HG02571 (cell line): Measurements from ENCODE around the gene SMCO1.
"Not testable (repeated sequence)": the region's sequence is repeated elsewhere in the genome, so short reads cannot be mapped to it uniquely, and the experiment has no call there.

Experiments
- ATAC-seq: cut with Tn5 transposase; IDR thresholded peaks from one replicate; pipeline ENCODE4 v1.9.1; 2021; ENCODE audit warnings: mild to moderate bottlenecking, moderate library complexity; ENCODE audit not compliant: unreplicated experiment

The SMCO1 gene

DNA sequence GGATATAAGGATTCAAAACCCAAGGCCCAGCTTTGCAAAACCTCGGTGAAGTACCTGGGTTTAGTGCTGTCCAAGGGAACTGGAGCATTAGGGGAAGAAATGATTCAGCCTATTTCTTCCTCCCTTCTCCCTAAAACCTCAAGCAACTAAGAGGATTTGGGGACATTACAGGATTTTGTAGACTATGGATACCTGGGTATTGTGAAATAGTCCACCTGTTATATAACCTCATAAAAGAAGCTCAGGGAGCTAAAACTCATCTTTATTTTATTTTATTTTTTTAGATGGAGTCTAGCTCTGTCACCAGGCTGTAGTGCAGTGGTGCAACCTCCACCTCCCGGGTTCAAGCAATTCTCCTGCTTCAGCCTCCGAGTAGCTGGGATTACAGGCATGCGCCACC lies 8.7 kb upstream of the SMCO1 start:
- ATAC-seq: no peak

DNA sequence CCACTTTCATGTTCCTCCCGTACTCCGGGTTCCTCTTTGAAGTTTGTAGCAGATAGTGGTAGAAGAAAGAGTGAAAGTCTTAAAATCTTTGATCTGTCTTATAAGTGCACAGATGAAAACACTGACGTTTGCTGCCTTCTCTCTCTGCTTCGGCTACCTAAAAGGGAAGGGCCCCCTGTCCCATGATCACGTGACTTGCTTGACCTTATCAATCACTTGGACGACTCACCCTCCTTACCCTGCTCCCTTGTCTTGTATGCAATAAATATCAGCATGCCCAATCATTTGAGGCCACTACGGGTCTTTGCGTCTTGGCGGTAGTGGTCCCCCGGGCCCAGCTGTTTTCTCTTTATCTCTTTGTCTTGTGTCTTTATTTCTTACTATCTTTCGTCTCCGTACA lies 6.1 kb upstream of the SMCO1 start:
- not testable (repeated sequence) for ATAC-seq

DNA sequence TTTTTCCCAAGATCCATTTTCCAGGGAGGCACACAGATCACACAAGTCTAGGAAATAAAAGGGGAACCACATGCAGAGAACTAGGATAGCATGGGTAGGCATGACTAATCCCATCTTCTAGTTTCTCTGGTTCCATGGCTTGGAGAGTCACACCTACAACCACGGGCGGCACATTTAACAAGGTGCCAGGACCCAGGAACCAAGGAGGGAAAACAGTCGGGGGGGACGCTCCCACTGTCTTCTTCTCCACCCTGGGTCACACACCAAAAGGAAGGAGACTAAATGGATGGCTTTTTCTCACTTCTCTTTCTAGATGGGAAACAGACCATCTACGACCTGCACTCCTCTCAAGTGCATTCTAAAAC lies 4.6 kb upstream of the SMCO1 start:
- no peak for ATAC-seq

DNA sequence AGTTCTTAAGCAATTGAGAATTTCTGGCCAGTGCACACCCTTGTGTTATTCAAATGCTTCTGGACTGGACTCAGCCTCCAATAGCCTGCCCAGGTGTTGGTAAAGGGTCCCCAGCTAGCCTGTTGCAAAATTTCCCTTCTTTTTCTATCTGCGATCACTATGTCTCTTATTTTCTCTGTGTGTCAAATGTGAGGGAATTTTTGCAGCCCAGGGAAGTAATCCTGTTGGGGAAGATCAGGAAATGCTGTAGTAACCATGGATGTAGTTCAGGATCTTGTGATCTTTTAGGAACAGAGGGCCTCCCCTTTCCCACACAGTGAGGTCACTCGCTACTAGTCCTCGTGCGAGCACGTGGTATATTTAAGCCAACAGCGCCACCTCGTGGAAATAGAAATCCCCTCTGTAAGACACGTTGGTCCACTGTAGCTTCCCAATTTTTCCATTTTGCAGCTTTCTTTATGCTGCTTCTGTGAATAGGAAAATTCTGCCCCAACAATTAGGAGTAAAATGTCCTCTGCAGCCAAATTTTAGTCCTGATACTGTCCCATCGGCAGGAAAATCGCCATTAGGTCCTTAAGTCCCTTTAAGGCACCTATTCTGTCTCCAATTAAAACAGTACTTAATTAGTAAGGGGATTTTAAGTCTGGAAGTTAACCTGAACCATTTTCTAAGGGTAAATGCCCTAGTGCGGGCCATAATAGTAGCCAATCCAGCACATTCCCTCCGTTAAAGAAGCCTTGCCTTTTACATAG lies 4.0 kb upstream of the SMCO1 start:
- no peak for ATAC-seq

DNA sequence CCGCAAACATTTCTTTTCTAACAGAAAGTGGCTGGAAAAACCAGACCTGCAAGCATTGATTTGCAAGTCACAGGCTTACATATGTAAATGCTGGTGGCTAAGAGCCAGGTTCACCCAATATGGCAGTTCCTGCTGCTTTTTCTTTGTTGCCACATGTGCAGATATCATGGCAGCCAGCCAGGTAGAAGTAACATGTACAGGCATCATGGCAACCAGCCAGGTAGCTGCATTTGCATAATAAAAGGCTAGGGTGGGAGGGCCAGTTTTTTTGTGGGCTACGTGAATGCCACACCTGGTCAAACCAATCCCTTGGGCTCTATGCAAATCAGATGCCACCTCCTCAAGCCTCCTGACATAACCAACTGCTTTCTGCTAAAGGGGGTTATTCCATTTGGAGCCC lies 2.8 kb upstream of the SMCO1 start:
- ATAC-seq: no peak

DNA sequence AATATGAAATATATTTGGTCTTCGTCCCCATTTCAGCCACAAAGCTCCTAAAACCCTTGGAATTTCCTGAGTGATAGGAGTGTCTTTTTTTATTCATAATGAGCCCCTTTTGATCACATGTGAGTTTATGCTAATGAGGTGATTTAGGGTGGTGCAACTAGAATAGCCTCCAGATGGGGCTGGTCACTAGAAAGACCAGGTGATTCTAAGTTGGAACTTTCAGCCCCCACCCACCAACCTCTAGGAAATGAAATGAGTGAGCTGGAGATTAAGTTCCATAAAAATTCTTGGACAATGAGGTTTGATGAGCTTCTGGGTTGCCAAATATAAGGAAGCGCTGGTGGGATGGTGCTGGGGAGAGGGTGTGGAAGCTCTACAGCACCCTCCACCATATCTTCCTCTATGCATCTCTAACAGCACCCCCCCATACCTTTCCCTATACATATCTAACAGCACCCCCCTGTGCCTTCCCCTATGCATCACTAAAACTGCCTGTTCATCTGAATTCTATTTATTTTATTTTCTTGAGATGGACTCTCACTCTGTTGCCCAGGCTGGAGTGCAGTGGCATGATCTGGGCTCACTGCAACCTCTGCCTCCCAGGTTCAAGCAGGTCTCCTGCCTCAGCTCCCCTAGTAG lies 2.1 kb upstream of the SMCO1 start:
- ATAC-seq: no peak

DNA sequence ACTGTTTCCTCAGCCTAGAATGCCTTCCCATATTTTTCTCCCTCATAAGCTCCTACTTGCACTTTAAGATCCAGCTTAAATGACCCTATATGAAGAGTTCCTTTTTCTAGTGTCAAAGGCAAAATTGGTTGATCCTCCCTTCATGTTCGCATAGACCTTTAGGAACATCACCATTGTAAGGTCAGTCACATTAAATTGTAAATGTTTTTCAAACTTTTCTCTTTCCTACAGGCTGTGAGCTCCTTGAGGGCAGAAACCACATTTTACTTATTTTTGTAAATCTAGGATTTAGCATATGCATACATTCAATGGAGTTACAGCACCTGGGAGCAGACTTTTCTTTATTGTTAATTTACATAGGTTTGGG lies 813 bp downstream of the SMCO1 start:
- ATAC-seq: no peak

DNA sequence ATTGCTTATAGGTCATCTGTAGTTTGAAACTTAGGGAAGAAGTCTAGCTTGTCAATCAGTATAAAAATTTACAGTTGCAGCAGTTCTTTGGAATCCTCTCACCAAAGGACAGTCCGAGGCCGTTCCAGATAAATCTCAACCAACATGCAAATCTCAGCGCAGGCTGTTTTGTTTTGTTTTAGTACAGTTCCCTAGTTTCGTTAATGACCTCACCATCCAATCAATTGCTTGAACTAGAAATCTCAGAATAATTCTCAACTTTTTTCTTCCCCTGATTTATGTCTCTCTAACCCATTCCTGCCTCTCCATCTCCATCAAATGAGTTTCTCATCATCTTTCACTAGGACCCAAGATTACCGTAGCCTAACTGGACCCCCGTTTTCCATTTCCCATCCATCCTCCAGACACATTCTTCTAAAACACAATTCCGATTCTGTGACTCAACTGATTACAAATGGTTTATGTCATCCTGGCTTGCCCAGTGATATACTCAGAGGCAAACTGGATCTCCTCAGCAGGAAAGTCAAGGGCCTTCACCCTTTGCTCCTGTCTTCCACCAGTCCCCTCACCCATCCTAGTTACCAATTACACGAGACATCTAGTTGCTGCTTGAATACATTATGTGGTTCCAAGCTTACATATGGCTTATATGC lies 1.3 kb downstream of the SMCO1 start:
- ATAC-seq: no peak

DNA sequence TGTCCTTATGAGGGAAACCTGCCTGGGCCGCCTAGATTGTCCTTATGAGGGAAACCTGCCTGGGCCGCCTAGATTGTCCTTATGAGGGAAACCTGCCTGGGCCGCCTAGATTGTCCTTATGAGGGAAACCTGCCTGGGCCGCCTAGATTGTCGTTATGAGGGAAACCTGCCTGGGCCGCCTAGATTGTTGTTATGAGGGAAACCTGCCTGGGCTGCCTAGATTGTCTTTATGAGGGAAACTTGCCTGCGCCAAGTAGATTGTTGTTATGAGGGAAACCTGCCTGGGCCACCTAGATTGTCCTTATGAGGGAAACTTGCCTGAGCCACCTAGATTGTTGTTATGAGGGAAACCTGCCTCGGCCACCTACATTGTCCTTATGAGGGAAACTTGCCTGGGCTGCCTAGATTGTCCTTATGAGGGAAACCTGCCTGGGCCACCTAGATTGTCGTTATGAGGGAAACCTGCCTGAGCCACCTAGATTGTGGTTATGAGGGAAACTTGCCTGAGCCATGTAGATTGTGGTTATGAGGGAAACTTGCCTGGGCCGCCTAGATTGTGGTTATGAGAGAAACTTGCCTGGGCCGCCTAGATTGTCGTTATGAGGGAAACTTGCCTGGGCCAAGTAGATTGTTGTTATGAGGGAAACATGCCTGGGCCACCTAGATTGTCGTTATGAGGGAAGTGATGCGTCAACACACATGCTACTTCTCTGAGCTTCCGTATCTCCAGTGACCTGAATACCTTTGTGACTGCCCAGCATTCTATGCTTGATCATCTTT lies 3.3 kb downstream of the SMCO1 start:
- not testable (repeated sequence) for ATAC-seq

DNA sequence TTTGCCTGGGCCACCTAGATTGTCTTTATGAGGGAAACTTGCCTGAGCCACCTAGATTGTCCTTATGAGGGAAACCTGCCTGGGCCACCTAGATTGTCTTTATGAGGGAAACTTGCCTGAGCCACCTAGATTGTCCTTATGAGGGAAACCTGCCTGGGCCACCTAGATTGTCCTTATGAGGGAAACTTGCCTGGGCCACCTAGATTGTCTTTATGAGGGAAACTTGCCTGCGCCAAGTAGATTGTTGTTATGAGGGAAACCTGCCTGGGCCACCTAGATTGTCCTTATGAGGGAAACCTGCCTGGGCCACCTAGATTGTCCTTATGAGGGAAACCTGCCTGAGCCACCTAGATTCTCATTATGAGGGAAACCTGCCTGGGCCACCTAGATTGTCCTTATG lies 4.0 kb downstream of the SMCO1 start:
- ATAC-seq: not testable (repeated sequence)

DNA sequence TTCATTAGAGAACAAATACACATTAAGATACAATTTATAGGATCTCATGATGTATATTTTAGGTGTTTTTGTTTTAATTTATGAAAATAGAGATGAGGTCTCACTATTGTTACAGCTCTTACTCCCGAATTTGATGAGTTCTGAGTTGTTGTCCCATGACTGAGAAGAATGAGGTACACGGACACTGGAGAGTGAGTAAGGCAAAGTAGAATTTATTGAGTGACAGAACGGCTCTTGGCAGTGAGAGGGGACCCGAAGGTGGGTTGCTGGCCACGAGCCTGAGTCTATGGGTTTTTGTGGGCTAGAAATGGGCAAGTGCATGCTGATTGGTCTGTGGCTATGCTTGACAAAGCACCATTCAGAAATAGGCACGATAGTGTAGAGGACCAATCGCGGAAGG lies 8.5 kb downstream of the SMCO1 start:
- no peak for ATAC-seq

DNA sequence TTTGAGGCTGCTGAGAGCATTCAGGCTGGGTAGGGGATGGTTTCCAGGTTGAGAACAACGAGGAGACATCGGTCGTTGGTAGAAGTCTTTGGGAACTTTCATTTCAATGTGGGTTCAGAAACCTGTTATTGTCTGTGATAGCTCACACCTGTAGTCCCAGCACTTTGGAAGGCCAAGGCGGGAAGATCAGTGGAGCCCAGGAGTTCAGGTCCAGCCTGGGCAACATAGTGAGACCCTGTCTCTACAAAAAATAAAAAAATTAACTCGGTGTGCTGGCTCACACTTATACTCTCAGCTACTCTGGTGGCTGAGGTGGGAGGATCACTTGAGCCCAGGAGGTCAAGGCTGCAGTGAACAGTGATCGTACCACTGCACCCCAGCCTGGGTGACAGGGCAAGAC lies 10.6 kb downstream of the SMCO1 start:
- ATAC-seq: no peak

DNA sequence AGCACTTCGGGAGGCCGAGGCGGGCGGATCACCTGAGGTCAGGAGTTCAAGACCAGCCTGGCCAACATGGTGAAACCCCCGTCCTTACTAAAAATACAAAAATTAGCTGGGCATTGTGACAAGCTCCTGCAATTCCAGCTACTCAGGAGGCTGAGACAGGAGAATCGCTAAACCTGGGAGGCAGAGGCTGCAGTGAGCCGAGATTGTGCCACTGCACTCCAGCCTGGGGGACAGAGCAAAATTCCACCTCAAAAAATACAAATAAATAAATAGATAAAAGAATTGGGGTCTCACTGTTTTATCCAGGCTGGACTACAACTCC lies 11.1 kb downstream of the SMCO1 start:
- ATAC-seq: not testable (repeated sequence)

DNA sequence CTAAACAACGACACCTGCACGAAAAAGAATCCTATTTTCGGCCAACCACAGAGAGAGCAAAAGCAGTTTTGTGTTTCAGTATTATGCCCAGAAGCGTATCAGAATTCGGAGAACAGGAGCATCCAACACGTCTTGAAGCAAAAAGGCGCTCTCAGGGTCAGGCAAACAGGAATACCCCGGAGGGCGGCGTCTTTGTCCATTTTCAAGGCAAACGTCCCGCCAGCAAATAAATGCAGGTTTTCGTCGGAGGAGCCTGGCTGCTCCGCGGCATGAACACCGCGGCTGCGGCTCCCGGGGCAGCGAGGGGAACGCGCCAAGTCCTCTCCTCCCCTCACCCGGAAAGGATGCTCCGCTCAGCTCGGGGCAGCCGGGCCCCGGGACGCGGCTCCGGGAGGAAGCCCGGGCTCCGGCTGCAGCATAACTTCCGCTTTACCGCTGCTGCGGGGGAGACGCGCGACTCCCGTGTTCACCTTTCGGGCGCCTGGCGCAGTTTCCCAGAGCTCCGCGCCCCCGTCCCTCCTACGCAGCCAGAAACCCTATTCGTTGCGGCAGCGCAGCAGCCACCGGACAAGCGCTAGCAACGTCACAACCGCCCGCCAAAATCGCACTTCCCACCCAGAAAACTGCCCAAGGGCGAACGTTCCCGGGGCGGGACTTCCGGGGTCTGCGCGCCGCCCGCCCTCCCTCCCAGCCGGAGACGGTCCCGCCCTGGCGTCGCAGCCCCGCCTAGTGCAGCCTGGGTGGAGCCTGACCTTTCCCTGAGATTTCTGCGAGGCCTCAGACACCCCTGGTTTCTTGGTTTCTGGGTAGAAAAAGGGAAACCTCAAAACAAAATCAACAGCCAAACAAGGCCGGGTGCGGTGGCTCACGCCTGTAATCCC lies 11.7 kb downstream of the SMCO1 start, which contains the start of gene RNF168:
Gene RNF168 (minus strand): TSS at position 573 of the 881 bp plus-strand sequence. CDS start 595 bp downstream, outside the sequence.
- ATAC-seq: peak; percentile 75

DNA sequence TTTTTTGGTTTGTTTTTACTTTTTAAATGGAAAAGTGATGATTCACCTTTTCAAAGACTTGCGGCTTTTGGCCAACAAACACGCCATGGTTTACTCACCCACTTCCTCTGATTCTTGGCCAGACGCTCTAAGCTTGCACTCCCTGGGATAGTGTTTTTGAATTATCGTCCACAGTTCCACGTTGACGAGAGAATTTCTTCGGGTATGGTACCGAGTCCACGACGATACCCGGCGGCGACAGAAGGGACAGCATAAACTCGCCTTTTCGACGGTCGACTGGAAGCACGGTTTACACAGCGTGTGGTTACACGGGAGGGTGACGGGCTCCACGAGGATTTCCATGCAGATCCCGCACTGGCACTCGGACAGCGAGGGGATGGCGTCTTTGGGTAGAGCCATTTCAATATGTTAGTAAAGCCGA lies 12.4 kb downstream of the SMCO1 start:
- peak; percentile 5 for ATAC-seq

DNA sequence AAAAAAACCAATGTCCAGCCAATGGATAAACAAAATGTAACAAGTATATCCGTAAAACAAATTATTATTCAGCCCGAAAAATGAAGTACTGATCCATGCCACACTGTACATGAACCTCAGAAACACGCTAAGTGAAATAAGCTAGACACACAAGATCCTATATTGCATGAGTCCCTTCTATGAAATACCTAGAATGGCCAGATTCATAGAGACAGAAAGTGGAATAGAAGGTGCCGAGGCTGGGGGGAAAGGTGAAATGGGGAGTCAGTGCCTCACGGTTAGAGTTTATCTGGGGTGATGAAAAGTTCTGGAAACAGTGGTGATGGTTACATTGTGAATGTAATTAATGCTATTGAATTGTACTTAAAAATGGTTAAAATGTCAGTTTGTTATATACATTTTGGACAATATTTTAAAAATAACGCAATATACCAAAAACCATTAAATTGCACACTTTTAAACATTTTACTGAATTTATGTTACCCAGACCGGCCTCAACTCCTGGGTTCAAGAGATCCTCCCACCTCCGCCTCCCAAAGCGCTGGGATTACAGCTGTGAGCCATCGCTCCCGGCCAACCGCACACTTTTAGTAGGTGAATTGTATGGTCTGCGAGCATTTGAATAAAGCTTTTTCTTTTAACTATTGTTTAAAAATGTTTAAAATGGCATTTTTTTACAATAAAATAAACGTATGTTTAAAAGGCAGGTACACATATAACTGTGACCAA lies 13.7 kb downstream of the SMCO1 start:
- no peak for ATAC-seq

DNA sequence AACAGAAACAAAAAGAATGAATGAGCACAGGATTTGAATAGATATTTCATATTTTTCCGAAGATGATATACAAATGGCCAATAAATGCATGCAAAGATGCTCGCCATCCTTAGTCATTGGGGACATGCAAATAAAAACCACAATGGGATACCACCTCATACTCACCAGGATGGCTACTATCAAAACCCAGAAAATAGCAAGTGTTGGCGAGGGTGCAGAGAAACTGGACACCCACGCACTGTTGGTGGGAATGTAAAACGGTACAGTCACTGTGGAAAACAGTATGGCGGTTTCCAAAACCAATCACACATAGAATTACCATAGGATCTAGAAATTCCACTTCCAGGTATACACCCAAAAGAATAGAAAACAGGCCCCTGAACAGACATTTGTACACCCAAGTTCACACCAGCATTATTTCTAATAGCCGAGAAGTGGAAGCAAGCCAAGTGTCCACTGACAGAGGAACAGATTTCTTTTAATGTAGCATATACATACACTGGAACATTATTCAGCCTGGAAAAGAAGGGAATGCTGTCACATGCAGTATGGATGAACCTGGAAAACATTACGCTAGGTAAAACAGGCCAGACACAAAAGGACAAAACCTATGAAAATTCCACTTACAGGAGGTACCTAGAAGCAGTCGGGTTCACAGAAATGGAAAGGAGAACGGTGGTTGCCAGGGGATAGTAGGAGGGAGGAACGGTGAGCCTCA lies 15.2 kb downstream of the SMCO1 start:
- ATAC-seq: no peak

DNA sequence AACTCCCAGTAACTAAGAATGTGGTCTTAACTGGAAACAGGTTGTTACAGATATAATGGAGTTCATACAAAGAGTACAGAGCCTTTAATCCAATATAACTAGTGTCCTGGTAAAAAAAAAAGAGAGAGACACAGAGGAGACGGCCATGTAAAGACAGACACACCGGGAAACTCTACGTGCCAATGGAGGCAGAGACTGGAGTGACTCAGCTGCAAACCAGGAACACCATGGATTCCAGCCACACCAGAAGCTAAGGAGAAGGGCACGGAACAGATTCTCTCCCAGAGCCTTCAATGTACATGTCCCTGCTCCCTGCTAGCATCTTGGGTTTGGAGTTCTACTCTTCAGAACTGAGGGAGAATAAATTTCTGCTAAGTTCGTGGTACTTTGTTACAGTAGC lies 16.1 kb downstream of the SMCO1 start:
- no peak for ATAC-seq

DNA sequence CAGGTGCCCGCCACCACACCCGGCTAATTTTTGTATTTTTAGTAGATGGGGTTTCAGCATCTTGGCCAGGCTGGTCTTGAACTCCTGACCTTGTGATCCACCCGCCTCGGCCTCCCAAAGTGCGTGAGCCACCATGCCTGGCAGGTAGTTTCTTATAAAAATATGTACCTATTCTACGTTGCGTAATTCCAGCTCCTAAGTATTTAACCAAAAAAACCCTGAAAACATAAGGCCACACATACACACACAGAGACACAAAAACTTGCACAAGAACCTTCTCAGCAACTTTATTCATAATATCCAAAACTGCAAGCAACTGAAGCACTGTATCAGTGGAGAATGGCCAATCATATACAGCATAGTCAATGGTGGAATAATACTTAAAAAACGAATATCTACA lies 16.8 kb downstream of the SMCO1 start:
- no peak for ATAC-seq
